H1 (cell line): ENCODE measurements around the gene PTPRF. TPM values are rescaled to one million over a fixed set of nuclear protein-coding genes. Genes with fewer than 3 reads are reported as not detected.

Experiments
- ATF3 ChIP-seq: IDR thresholded peaks from 2 replicates; pipeline ENCODE4 v1.6.1; 2011; ENCODE audit warnings: low read depth, mild to moderate bottlenecking, low read length; ENCODE audit not compliant: insufficient read depth
- BCL11A ChIP-seq, 2 experiments: IDR thresholded peaks; one replicate each; pipeline ENCODE4 v1.6.1; 2011; ENCODE audit warnings: low read depth in 2 of 2, low read length in 2 of 2, mild to moderate bottlenecking in 2 of 2
- CREB1 ChIP-seq: IDR thresholded peaks from 2 replicates; pipeline ENCODE4 v1.6.1; 2012; ENCODE audit warnings: inconsistent platforms
- EZH2 ChIP-seq: fragments of 200-600 bp; sonication (generic); IDR thresholded peaks from 2 replicates; pipeline ENCODE4 v1.7.1; 2012; ENCODE audit warnings: low read depth, mild to moderate bottlenecking, moderate library complexity, low read length, inconsistent platforms; ENCODE audit not compliant: severe bottlenecking
- JUND ChIP-seq: IDR thresholded peaks from 2 replicates; pipeline ENCODE4 v1.6.1; 2011; ENCODE audit warnings: mild to moderate bottlenecking, improper control_type of control experiment, low read length
- KDM1A ChIP-seq: fragments of 200-600, 300-600 bp; sonication (generic); IDR thresholded peaks from 2 replicates; pipeline ENCODE4 v1.7.1; 2016; ENCODE audit warnings: mild to moderate bottlenecking, low read length, borderline replicate concordance
- MAFK ChIP-seq: IDR thresholded peaks from 2 replicates; pipeline ENCODE4 v1.6.1; 2012; ENCODE audit warnings: low read depth, mild to moderate bottlenecking, improper control_type of control experiment, low read length
- RAD21 ChIP-seq, 2 experiments: IDR thresholded peaks in 1 of 2; conservative IDR thresholded peaks in 1 of 2; 2 replicates each; pipeline ENCODE4 v1.6.1; 2011; ENCODE audit warnings: low read depth in 2 of 2, low read length in 2 of 2, improper control_type of control experiment in 1 of 2, inconsistent platforms in 1 of 2, mild to moderate bottlenecking in 1 of 2, moderate library complexity in 1 of 2
- SAP30 ChIP-seq: fragments of 300-600 bp; sonication (generic); IDR thresholded peaks from 2 replicates; pipeline ENCODE4 v1.7.1; 2012; ENCODE audit warnings: low read length, moderate library complexity, mild to moderate bottlenecking, inconsistent platforms; ENCODE audit not compliant: insufficient read depth, insufficient replicate concordance
- SP2 ChIP-seq: IDR thresholded peaks from 2 replicates; pipeline ENCODE4 v1.6.1; 2012; ENCODE audit warnings: mild to moderate bottlenecking, low read length, inconsistent platforms
- SRF ChIP-seq: IDR thresholded peaks from 2 replicates; pipeline ENCODE4 v1.6.1; 2011; ENCODE audit warnings: mild to moderate bottlenecking, low read depth, low read length, moderate library complexity
- SUZ12 ChIP-seq: fragments of 200-600 bp; sonication (generic); IDR thresholded peaks from 2 replicates; pipeline ENCODE4 v1.6.1; 2012; ENCODE audit warnings: mild to moderate bottlenecking, inconsistent platforms, low read length, moderate library complexity, mixed read lengths
- TAF1 ChIP-seq: IDR thresholded peaks from 2 replicates; pipeline ENCODE4 v1.6.1; 2011; ENCODE audit warnings: mild to moderate bottlenecking, low read depth, low read length
- polyA plus RNA-seq, 7 experiments: library from polyadenylated mRNA; depleted of rRNA in 3 of 7; stranded (reverse) in 5 of 7; unstranded in 2 of 7; fragments of >200 nt in 5 of 7; fragments of 200-250 nt in 2 of 7; gene quantifications; 1 replicate in 5 of 7; 2 replicates in 1 of 7; 4 replicates in 1 of 7; pipeline versions ENCODE4 v1.2.1 to v1.2.3, GENCODE V29; 2011 to 2013; ENCODE audit warnings: missing spikeins in 2 of 7, mixed read lengths in 2 of 7
- total RNA-seq: library from RNA; stranded (reverse); fragmentation: NEBNext Ultra II Directional; extraction: Animal tissue kit (Norgen Biotek cat#: 25700); gene quantifications from 2 replicates; pipeline ENCODE4 v1.2.1, GENCODE V29; 2021

PTPRF gene
- total and polyA plus RNA-seq, 2 of the 8 experiments (the other 6 are each of a cell fraction or from before 2014, with no cell fraction given), result 136 to 231 TPM

- TF ChIP-seq RAD21 (IDR thresholded peaks at IDR 0.05 in 1 of 2, conservative IDR thresholded peaks at IDR 0.05 in 1 of 2; ENCODE audit: low read depth in 2 of 2, low read length in 2 of 2) (peak in 1 of 2 experiments; percentile 9; a peak in 1 of 4 replicates), SAP30 (peak; percentile 65), SUZ12 (0 out of 2 replicates have a peak, but pooled peaks have one; percentile 17), SP2 (no peak), EZH2 (no peak), ATF3 (no peak), TAF1 (0 out of 2 replicates have a peak, but pooled peaks have one; percentile 23), JUND (no peak), KDM1A (peak; percentile 23; the same call in 1 of the 2 replicates), BCL11A (IDR thresholded peaks at IDR 0.05; ENCODE audit: low read depth in 2 of 2, low read length in 2 of 2) (peak in 1 of 2 experiments; percentile 18), MAFK (no peak), CREB1 (no peak), SRF (no peak)
Measured at GRCh38 chr1:43531906-43532584, 1.4 kb downstream of the PTPRF start (continued).
